HepG2 (cell line): Measurements from ENCODE around the gene ZNF292. TPM values are rescaled to one million over a fixed set of nuclear protein-coding genes. Genes with fewer than 3 reads are reported as not detected.

Experiments
- ATAC-seq: fragments of 200-7000 bp; cut with Tn5 transposase; 3 replicates; pipeline ENCODE4 v1.9.1; 2020; ENCODE audit warnings: mild to moderate bottlenecking, moderate library complexity
- BruUV-seq: library from RNA; stranded (reverse); fragments of 400-500 nt; replicated peaks from 2 replicates; lab custom pipeline; 2021; lab: Mats Ljungman, UMichigan
- CTCF ChIA-PET: fragments of 300-600 bp; formaldehyde crosslinking; extraction: SDS; loops from one replicate; lab custom pipeline; 2021; ENCODE audit warnings: low total read pairs, inconsistent platforms, low intra/inter-chr PET ratio; lab: Yijun Ruan, JAX
- POLR2A ChIA-PET: fragments of 350-600 bp; sonication (Branson Sonifier 250); formaldehyde crosslinking; loops from one replicate; lab custom pipeline; 2020; ENCODE audit warnings: antibody characterized with exemption, inconsistent platforms; lab: Yijun Ruan, JAX
- DNase-seq: peaks from one replicate; pipeline ENCODE4 v3.0.0-alpha.2; 2015; ENCODE audit warnings: low spot score
- FAIRE-seq: peaks from 3 replicates; lab custom pipeline; 2011; peaks lifted over from hg19 to GRCh38; lab: Jason Lieb, UNC
- H2AFZ ChIP-seq: one replicate; pipeline ENCODE4 v1.6.1; 2011; ENCODE audit warnings: low read length, inconsistent platforms
- H3K27ac ChIP-seq: fragments of 300-600 bp; 3 replicates; pipeline ENCODE4 v1.8.0; 2011; ENCODE audit warnings: mixed run types, mild to moderate bottlenecking, mixed read lengths, low read length, inconsistent platforms; ENCODE audit not compliant: insufficient read depth; ENCODE audit errors: extremely low read length
- H3K27me3 ChIP-seq, 2 experiments: fragments of 200-600 bp in 1 of 2; 2 replicates in 1 of 2; 3 replicates in 1 of 2; pipeline versions ENCODE4 v1.6.0 to v1.8.0; 2011; ENCODE audit warnings: low read length in 2 of 2, mild to moderate bottlenecking in 2 of 2, moderate library complexity in 2 of 2, inconsistent platforms in 1 of 2; ENCODE audit not compliant: insufficient read depth in 2 of 2, control insufficient read depth in 1 of 2
- H3K36me3 ChIP-seq, 2 experiments: fragments of 200-600 bp in 1 of 2; replicated peaks in 1 of 2; 2 replicates in 1 of 2; 3 replicates in 1 of 2; pipeline versions ENCODE4 v1.5.1 to v1.8.0; 2011; ENCODE audit warnings: low read length in 2 of 2, inconsistent platforms in 1 of 2; ENCODE audit not compliant: insufficient read depth in 2 of 2, control insufficient read depth in 1 of 2
- H3K4me1 ChIP-seq: 2 replicates; pipeline ENCODE4 v1.5.1; 2012; ENCODE audit warnings: low read length, inconsistent platforms; ENCODE audit not compliant: insufficient read depth
- H3K4me2 ChIP-seq: 2 replicates; pipeline ENCODE4 v1.6.0; 2011; ENCODE audit warnings: low read depth, low read length, inconsistent platforms
- H3K4me3 ChIP-seq, 3 experiments: fragments of 200-600 bp in 1 of 3; sonication (generic), shearing (Covaris generic) in 1 of 3; replicated peaks in 1 of 3; 2 replicates each; pipeline ENCODE4 v1.5.1; 2011 to 2016; ENCODE audit warnings: low read length in 3 of 3, inconsistent platforms in 2 of 3, low read depth in 2 of 3, mild to moderate bottlenecking in 2 of 3, control low read depth in 1 of 3, mixed read lengths in 1 of 3; ENCODE audit not compliant: insufficient read depth in 1 of 3
- H3K79me2 ChIP-seq: one replicate; pipeline ENCODE4 v1.6.1; 2011; ENCODE audit warnings: low read length, inconsistent platforms; ENCODE audit not compliant: insufficient read depth
- H3K9ac ChIP-seq: 2 replicates; pipeline ENCODE4 v1.6.0; 2011; ENCODE audit warnings: mild to moderate bottlenecking, low read depth, low read length, inconsistent platforms; ENCODE audit not compliant: insufficient read depth
- H3K9me3 ChIP-seq: 2 replicates; pipeline ENCODE4 v1.5.1; 2012; ENCODE audit warnings: mild to moderate bottlenecking, low read length
- H4K20me1 ChIP-seq: 2 replicates; pipeline ENCODE4 v1.6.0; 2011; ENCODE audit warnings: inconsistent platforms, mild to moderate bottlenecking, low read length, moderate library complexity; ENCODE audit not compliant: insufficient read depth
- KMT2A ChIP-seq: sonication (generic); formaldehyde crosslinking; IDR thresholded peaks from 2 replicates; pipeline ENCODE4 v1.4.0; 2020; ENCODE audit warnings: missing genetic modification reagents
- MED13 ChIP-seq: sonication (generic); formaldehyde crosslinking; IDR thresholded peaks from 2 replicates; pipeline ENCODE4 v1.5.0; 2020; ENCODE audit warnings: missing genetic modification reagents
- NPAS2 ChIP-seq: sonication (generic); formaldehyde crosslinking; IDR thresholded peaks from 2 replicates; pipeline ENCODE4 v1.8.0; 2022; ENCODE audit warnings: mild to moderate bottlenecking, missing genetic modification reagents, borderline replicate concordance
- RBM39 ChIP-seq: fragments of 200-400 bp; formaldehyde crosslinking; IDR thresholded peaks from one replicate; pipeline ENCODE4 v1.6.1; 2018; ENCODE audit warnings: antibody characterized with exemption, mild to moderate bottlenecking, low read depth, low read length; ENCODE audit not compliant: poor library complexity, severe bottlenecking
- SNRNP70 ChIP-seq: fragments of 200-400 bp; formaldehyde crosslinking; IDR thresholded peaks from 2 replicates; pipeline ENCODE4 v1.6.1; 2017; ENCODE audit warnings: mild to moderate bottlenecking, low read depth, low read length, moderate library complexity
- STAT5B ChIP-seq: sonication (generic); formaldehyde crosslinking; IDR thresholded peaks from 2 replicates; pipeline ENCODE4 v1.4.0; 2020; ENCODE audit warnings: missing genetic modification reagents
- THAP11 ChIP-seq: IDR thresholded peaks from 2 replicates; pipeline ENCODE4 v1.6.1; 2016; ENCODE audit warnings: missing biosample characterization, missing genetic modification reagents
- ZNF556 ChIP-seq: sonication (generic); formaldehyde crosslinking; IDR thresholded peaks from 2 replicates; pipeline ENCODE4 v1.4.0; 2020; ENCODE audit warnings: mild to moderate bottlenecking, missing genetic modification reagents, borderline replicate concordance
- ZNF629 ChIP-seq: sonication (generic); formaldehyde crosslinking; conservative IDR thresholded peaks from 2 replicates; pipeline ENCODE4 v1.5.0; 2020; ENCODE audit warnings: missing genetic modification reagents
- ZSCAN12 ChIP-seq: sonication (generic); formaldehyde crosslinking; IDR thresholded peaks from 2 replicates; pipeline ENCODE4 v1.9.0; 2021; ENCODE audit warnings: mild to moderate bottlenecking, missing genetic modification reagents
- in situ Hi-C: cut with HindIII; loops from 2 replicates; pipeline ENCODE4 v1.10.0; 2017; ENCODE audit warnings: low pct_unique_long_range_greater_than_20kb; ENCODE audit not compliant: extremely low pct_ligation_motif_present
- intact Hi-C: fragments of 100-400 bp; cut with micrococcal nuclease; formaldehyde crosslinking; loops from one replicate; pipeline ENCODE4 v1.10.0; 2022; ENCODE audit not compliant: unreplicated experiment
- polyA plus RNA-seq, 8 experiments: library from polyadenylated mRNA; depleted of rRNA in 3 of 8; stranded (reverse) in 7 of 8; unstranded in 1 of 8; fragments of >200 nt; fragmentation: Illumina TruSeq in 4 of 8; extraction: Trizol in 4 of 8; gene quantifications; 2 replicates each; pipeline versions ENCODE4 v1.2.1 to v1.2.3, GENCODE V29; 2011 to 2016; ENCODE audit warnings: low read depth in 4 of 8, missing spikeins in 1 of 8, mixed read lengths in 1 of 8; ENCODE audit not compliant: insufficient read depth in 1 of 8
- total RNA-seq, 5 experiments: library from RNA; depleted of rRNA; stranded (reverse); fragments of >200 nt; fragmentation: Illumina TruSeq; extraction: Trizol; gene quantifications; 2 replicates each; pipeline ENCODE4 v1.2.3, GENCODE V29; 2016; ENCODE audit warnings: low read depth in 1 of 5
- TF ChIP-seq, protein P1 (sequence below): sonication (generic); formaldehyde crosslinking; IDR thresholded peaks from 2 replicates; pipeline ENCODE4 v1.4.0; 2020; ENCODE audit warnings: low read depth, mild to moderate bottlenecking, missing genetic modification reagents
- TF ChIP-seq, protein P2 (sequence below): sonication (generic); formaldehyde crosslinking; IDR thresholded peaks from 2 replicates; pipeline ENCODE4 v1.4.0; 2020; ENCODE audit warnings: missing genetic modification reagents
- TF ChIP-seq, protein P3 (sequence below): sonication (generic); formaldehyde crosslinking; IDR thresholded peaks from 2 replicates; pipeline ENCODE4 v1.9.0; 2021; ENCODE audit warnings: mild to moderate bottlenecking, missing genetic modification reagents
- TF ChIP-seq, protein P4 (sequence below): sonication (generic); formaldehyde crosslinking; IDR thresholded peaks from 2 replicates; pipeline ENCODE4 v1.4.0; 2020; ENCODE audit warnings: missing genetic modification reagents

Gene ZNF292
- total and polyA plus RNA-seq, 2 of the 13 experiments (the other 11 are each of a cell fraction or from before 2014, with no cell fraction given) = 9.9 to 12.8 TPM

DNA sequence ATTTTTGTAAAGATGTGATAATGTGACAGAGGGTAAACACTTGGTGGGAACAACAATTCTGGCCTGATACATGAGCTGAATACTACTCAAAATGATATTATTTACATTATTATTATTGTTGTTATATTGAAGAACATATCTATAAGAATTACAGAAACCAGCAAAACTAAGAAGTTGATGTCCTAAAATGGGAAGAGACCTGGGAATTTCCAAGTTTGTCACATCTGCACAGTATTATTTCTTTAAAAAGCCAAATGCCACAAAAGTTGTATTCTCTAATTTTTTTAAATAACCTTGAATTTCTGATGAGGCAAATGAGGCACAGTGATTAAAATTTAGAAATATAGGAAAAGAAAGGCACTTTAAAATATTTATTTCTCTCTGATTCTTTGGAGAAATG, 5.0 kb upstream of the ZNF292 start:
- CTCF ChIA-PET = no interaction called here
- in situ Hi-C loops = no loop called here
- no peak for TF ChIP-seq ZNF629
- TF ChIP-seq THAP11 (CRISPR knock-in tag) = no peak
- TF ChIP-seq ZSCAN12 (CRISPR knock-in tag) = no peak
- TF ChIP-seq KMT2A (CRISPR knock-in tag) = no peak
- TF ChIP-seq, protein P1, sequence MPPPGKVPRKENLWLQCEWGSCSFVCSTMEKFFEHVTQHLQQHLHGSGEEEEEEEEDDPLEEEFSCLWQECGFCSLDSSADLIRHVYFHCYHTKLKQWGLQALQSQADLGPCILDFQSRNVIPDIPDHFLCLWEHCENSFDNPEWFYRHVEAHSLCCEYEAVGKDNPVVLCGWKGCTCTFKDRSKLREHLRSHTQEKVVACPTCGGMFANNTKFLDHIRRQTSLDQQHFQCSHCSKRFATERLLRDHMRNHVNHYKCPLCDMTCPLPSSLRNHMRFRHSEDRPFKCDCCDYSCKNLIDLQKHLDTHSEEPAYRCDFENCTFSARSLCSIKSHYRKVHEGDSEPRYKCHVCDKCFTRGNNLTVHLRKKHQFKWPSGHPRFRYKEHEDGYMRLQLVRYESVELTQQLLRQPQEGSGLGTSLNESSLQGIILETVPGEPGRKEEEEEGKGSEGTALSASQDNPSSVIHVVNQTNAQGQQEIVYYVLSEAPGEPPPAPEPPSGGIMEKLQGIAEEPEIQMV (CRISPR knock-in tag) = no peak
- TF ChIP-seq STAT5B (CRISPR knock-in tag) = no peak
- TF ChIP-seq, protein P2, sequence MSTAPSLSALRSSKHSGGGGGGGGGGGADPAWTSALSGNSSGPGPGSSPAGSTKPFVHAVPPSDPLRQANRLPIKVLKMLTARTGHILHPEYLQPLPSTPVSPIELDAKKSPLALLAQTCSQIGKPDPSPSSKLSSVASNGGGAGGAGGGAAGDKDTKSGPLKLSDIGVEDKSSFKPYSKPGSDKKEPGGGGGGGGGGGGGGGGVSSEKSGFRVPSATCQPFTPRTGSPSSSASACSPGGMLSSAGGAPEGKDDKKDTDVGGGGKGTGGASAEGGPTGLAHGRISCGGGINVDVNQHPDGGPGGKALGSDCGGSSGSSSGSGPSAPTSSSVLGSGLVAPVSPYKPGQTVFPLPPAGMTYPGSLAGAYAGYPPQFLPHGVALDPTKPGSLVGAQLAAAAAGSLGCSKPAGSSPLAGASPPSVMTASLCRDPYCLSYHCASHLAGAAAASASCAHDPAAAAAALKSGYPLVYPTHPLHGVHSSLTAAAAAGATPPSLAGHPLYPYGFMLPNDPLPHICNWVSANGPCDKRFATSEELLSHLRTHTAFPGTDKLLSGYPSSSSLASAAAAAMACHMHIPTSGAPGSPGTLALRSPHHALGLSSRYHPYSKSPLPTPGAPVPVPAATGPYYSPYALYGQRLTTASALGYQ (CRISPR knock-in tag) = no peak
- TF ChIP-seq, protein P3, sequence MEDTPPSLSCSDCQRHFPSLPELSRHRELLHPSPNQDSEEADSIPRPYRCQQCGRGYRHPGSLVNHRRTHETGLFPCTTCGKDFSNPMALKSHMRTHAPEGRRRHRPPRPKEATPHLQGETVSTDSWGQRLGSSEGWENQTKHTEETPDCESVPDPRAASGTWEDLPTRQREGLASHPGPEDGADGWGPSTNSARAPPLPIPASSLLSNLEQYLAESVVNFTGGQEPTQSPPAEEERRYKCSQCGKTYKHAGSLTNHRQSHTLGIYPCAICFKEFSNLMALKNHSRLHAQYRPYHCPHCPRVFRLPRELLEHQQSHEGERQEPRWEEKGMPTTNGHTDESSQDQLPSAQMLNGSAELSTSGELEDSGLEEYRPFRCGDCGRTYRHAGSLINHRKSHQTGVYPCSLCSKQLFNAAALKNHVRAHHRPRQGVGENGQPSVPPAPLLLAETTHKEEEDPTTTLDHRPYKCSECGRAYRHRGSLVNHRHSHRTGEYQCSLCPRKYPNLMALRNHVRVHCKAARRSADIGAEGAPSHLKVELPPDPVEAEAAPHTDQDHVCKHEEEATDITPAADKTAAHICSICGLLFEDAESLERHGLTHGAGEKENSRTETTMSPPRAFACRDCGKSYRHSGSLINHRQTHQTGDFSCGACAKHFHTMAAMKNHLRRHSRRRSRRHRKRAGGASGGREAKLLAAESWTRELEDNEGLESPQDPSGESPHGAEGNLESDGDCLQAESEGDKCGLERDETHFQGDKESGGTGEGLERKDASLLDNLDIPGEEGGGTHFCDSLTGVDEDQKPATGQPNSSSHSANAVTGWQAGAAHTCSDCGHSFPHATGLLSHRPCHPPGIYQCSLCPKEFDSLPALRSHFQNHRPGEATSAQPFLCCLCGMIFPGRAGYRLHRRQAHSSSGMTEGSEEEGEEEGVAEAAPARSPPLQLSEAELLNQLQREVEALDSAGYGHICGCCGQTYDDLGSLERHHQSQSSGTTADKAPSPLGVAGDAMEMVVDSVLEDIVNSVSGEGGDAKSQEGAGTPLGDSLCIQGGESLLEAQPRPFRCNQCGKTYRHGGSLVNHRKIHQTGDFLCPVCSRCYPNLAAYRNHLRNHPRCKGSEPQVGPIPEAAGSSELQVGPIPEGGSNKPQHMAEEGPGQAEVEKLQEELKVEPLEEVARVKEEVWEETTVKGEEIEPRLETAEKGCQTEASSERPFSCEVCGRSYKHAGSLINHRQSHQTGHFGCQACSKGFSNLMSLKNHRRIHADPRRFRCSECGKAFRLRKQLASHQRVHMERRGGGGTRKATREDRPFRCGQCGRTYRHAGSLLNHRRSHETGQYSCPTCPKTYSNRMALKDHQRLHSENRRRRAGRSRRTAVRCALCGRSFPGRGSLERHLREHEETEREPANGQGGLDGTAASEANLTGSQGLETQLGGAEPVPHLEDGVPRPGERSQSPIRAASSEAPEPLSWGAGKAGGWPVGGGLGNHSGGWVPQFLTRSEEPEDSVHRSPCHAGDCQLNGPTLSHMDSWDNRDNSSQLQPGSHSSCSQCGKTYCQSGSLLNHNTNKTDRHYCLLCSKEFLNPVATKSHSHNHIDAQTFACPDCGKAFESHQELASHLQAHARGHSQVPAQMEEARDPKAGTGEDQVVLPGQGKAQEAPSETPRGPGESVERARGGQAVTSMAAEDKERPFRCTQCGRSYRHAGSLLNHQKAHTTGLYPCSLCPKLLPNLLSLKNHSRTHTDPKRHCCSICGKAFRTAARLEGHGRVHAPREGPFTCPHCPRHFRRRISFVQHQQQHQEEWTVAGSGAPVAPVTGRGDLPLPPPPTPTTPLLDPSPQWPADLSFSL (CRISPR knock-in tag) = no peak
- no peak for TF ChIP-seq SNRNP70
- TF ChIP-seq, protein P4, sequence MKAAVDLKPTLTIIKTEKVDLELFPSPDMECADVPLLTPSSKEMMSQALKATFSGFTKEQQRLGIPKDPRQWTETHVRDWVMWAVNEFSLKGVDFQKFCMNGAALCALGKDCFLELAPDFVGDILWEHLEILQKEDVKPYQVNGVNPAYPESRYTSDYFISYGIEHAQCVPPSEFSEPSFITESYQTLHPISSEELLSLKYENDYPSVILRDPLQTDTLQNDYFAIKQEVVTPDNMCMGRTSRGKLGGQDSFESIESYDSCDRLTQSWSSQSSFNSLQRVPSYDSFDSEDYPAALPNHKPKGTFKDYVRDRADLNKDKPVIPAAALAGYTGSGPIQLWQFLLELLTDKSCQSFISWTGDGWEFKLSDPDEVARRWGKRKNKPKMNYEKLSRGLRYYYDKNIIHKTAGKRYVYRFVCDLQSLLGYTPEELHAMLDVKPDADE (CRISPR knock-in tag) = no peak
- no peak for TF ChIP-seq RBM39
- TF ChIP-seq MED13 (CRISPR knock-in tag) = no peak
- no peak for TF ChIP-seq ZNF556
- no peak for TF ChIP-seq NPAS2 (CRISPR knock-in tag)

More for the DNA sequence above, 5.0 kb upstream of the ZNF292 start:
- H3K9me3 ChIP-seq = no peaks in the 10 kb centered on the region
- peaks cover 14% of the 10 kb centered on the region for H3K4me1 ChIP-seq
- BruUV-seq = no TSS peak
- no peak overlapping the region for H3K27ac ChIP-seq
- ATAC-seq (no peak), FAIRE-seq (no peak), DNase-seq (no peak)
- H3K36me3 ChIP-seq = no peaks in the 10 kb centered on the region
- POLR2A ChIA-PET = no interaction called here
- intact Hi-C loops = no loop called here
- no peaks in the 10 kb centered on the region for H4K20me1 ChIP-seq
- peaks cover 16% of the 10 kb centered on the region for H3K79me2 ChIP-seq
- no peak overlapping the region for H2AFZ ChIP-seq
- no peaks in the 10 kb centered on the region; a peak in 1 of 5 replicates for H3K27me3 ChIP-seq
- no peak overlapping the region for H3K9ac ChIP-seq
- no peak overlapping the region for H3K4me3 ChIP-seq
- H3K4me2 ChIP-seq = no peak overlapping the region
